ENCODE results near the gene PAQR4. TPM values are rescaled to one million over a fixed set of nuclear protein-coding genes. Genes with fewer than 3 reads are reported as not detected.

The PAQR4 gene
- total and polyA plus RNA-seq, 2 of the 13 experiments (the other 11 are each of a cell fraction or from before 2014, with no cell fraction given) = 15.9 to 24.8 TPM

GRCh38 chr16:3012828-3013420 is 43.8 kb downstream of the PAQR4 start, which contains the start of gene CLDN9 (continued):
- no peak for TF ChIP-seq AKAP8 (CRISPR knock-in tag; IDR thresholded peaks at IDR 0.05)
- TF ChIP-seq IRX3 (CRISPR knock-in tag; IDR thresholded peaks at IDR 0.05; ENCODE audit: borderline replicate concordance, low read depth) = no peak
- TF ChIP-seq TRIM24 (CRISPR knock-in tag; IDR thresholded peaks at IDR 0.05) = no peak
- no peak for TF ChIP-seq KMT2A (CRISPR knock-in tag; IDR thresholded peaks at IDR 0.05)
- TF ChIP-seq, protein P1, sequence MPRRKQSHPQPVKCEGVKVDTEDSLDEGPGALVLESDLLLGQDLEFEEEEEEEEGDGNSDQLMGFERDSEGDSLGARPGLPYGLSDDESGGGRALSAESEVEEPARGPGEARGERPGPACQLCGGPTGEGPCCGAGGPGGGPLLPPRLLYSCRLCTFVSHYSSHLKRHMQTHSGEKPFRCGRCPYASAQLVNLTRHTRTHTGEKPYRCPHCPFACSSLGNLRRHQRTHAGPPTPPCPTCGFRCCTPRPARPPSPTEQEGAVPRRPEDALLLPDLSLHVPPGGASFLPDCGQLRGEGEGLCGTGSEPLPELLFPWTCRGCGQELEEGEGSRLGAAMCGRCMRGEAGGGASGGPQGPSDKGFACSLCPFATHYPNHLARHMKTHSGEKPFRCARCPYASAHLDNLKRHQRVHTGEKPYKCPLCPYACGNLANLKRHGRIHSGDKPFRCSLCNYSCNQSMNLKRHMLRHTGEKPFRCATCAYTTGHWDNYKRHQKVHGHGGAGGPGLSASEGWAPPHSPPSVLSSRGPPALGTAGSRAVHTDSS (CRISPR knock-in tag; conservative IDR thresholded peaks at IDR 0.05) = no peak
- TF ChIP-seq ZNF644 (CRISPR knock-in tag; IDR thresholded peaks at IDR 0.05; ENCODE audit: low read depth) = no peak
- TF ChIP-seq HNRNPL (IDR thresholded peaks at IDR 0.05; ENCODE audit: low read depth, low read length) = 0 out of 2 replicates have a peak, but pooled peaks have one; percentile 41
- TF ChIP-seq, protein P2, sequence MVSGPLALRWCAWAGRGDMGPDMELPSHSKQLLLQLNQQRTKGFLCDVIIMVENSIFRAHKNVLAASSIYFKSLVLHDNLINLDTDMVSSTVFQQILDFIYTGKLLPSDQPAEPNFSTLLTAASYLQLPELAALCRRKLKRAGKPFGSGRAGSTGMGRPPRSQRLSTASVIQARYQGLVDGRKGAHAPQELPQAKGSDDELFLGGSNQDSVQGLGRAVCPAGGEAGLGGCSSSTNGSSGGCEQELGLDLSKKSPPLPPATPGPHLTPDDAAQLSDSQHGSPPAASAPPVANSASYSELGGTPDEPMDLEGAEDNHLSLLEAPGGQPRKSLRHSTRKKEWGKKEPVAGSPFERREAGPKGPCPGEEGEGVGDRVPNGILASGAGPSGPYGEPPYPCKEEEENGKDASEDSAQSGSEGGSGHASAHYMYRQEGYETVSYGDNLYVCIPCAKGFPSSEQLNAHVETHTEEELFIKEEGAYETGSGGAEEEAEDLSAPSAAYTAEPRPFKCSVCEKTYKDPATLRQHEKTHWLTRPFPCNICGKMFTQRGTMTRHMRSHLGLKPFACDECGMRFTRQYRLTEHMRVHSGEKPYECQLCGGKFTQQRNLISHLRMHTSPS (CRISPR knock-in tag; IDR thresholded peaks at IDR 0.05; ENCODE audit: low read depth) = peak; percentile 54
- no peak for TF ChIP-seq NFIB (CRISPR knock-in tag; IDR thresholded peaks at IDR 0.05; ENCODE audit: borderline replicate concordance)

DNA sequence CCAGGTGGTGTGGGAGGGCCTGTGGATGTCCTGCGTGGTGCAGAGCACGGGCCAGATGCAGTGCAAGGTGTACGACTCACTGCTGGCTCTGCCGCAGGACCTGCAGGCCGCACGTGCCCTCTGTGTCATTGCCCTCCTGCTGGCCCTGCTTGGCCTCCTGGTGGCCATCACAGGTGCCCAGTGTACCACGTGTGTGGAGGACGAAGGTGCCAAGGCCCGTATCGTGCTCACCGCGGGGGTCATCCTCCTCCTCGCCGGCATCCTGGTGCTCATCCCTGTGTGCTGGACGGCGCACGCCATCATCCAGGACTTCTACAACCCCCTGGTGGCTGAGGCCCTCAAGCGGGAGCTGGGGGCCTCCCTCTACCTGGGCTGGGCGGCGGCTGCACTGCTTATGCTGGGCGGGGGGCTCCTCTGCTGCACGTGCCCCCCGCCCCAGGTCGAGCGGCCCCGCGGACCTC is 44.4 kb downstream of the PAQR4 start:
- WGBS (ENCODE audit: low lambda C conversion rate) = 13% methylated on average over 3 of the region's 27 CpGs
- in situ Hi-C loops (cut with HindIII; ENCODE audit: extremely low pct_ligation_motif_present, low pct_unique_long_range_greater_than_20kb) = no loop called here
- ChIA-PET POLR2A (interaction anchor here (14.2 to 18.8 kb wide), 2 partner anchors 5 to 9 kb away, joined by 750 read pairs; partner anchors contain the start of genes CLDN6, CLDN9, HCFC1R1 and THOC6), CTCF (ENCODE audit: low intra/inter-chr PET ratio, low total read pairs) (no interaction called here)
- DNase-seq (ENCODE audit: low spot score) = no peak
- Histone ChIP-seq H3K79me2 (ENCODE audit: insufficient read depth, low read length) (no peaks in the 10 kb centered on the region), H3K9ac (ENCODE audit: insufficient read depth, low read depth, low read length) (no peak overlapping the region), H2AFZ (ENCODE audit: low read length) (no peak overlapping the region), H4K20me1 (ENCODE audit: insufficient read depth, low read length) (no peaks in the 10 kb centered on the region), H3K4me2 (ENCODE audit: low read depth, low read length) (peak overlapping the region; percentile 55), H3K9me3 (ENCODE audit: low read length) (no peaks in the 10 kb centered on the region), H3K4me1 (ENCODE audit: insufficient read depth, low read length) (peaks cover 98% of the 10 kb centered on the region), H3K4me3 (replicated peaks in 1 of 3; ENCODE audit: insufficient read depth in 1 of 3, low read depth in 2 of 3, low read length in 3 of 3) (peak overlapping the region in 1 of 3 experiments; percentile 40; a peak in 1 of 6 replicates), H3K27ac (ENCODE audit: extremely low read length, insufficient read depth, low read length) (no peak overlapping the region), H3K36me3 (replicated peaks in 1 of 2; ENCODE audit: control insufficient read depth in 1 of 2, insufficient read depth in 2 of 2, low read length in 2 of 2) (no peaks in the 10 kb centered on the region), H3K27me3 (ENCODE audit: control insufficient read depth in 1 of 2, insufficient read depth in 2 of 2, low read length in 2 of 2) (peaks cover 7 to 22% of the 10 kb centered on the region in 2 experiments; a peak in 4 of 5 replicates)
- intact Hi-C loops (cut with micrococcal nuclease; ENCODE audit: unreplicated experiment) = no loop called here
- no peak for FAIRE-seq
- ATAC-seq = peak; percentile 52
- BruUV-seq (replicated peaks) = no TSS peak
- TF ChIP-seq REXO4 (CRISPR knock-in tag; IDR thresholded peaks at IDR 0.05; ENCODE audit: borderline replicate concordance) (0 out of 2 replicates have a peak, but pooled peaks have one; percentile 2), GABPB1 (CRISPR knock-in tag; IDR thresholded peaks at IDR 0.05) (peak; percentile 29; the same call in 1 of the 2 replicates), ZNF687 (CRISPR knock-in tag; IDR thresholded peaks at IDR 0.05) (peak; percentile 60), ZC3H13 (CRISPR knock-in tag; IDR thresholded peaks at IDR 0.05) (peak; percentile 26; the same call in 1 of the 2 replicates), ZNF670 (CRISPR knock-in tag; IDR thresholded peaks at IDR 0.05; ENCODE audit: borderline replicate concordance) (no peak), BHLHE40 (IDR thresholded peaks at IDR 0.05; ENCODE audit: low read length) (peak; percentile 81)
